ENCODE results near the gene UBXN6.

The UBXN6 gene, protein sequence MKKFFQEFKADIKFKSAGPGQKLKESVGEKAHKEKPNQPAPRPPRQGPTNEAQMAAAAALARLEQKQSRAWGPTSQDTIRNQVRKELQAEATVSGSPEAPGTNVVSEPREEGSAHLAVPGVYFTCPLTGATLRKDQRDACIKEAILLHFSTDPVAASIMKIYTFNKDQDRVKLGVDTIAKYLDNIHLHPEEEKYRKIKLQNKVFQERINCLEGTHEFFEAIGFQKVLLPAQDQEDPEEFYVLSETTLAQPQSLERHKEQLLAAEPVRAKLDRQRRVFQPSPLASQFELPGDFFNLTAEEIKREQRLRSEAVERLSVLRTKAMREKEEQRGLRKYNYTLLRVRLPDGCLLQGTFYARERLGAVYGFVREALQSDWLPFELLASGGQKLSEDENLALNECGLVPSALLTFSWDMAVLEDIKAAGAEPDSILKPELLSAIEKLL

DNA sequence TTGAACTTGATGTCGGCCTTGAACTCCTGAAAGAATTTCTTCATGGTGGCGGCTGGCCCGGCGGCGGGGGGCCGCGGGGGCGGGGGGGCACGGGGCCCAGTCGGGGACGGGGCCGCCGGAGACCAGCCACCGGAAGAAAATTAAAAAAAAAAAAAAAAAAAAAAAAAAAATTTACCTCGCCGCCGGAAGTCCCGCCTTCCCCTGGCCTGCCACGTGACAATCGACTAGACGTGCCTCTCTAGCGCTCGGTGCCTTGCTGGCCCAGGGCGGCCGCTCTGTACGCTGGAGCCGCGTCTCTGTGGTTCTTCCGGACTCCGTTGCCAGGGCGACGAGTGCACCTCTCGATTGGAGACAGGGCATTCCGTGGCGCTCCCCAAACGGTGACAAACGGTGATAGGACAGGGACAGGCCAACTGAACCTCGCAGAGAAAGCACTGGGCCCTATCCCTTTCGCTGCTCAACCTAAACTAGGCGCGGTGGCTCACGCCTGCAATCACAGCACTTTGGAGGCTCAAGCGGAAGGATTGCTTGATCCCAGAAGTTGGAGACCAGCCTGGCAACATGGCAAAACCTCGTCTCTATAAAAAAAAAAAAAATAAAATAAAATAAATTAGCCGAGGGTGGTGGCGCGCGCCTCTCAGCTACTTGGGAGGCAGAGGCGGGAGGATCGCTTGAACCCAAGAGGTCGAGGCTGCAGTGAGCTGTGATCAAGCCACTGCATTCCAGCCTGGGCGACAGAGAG, at the start of gene UBXN6:
Gene UBXN6 (minus strand): TSS at position 141 of the 742 bp plus-strand sequence. CDS start 97 bp downstream, at position 44.
- peak; percentile 99 for DNase-seq

DNA sequence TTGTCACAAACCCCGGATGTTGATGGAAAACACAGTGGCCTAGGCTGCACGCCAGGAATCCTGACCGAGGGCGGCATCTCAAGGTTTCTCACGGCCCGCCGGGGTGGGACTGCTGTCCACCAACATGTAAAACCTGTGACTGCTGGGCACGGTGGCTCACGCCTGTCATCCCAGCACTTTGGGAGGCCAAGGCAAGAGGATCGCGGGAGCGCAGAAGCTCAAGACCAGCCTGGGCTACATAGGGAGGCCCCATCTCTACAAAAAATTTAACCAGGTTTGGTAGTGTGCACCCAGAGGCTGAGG, 49.5 kb upstream of the UBXN6 start:
- no peak for DNase-seq

DNA sequence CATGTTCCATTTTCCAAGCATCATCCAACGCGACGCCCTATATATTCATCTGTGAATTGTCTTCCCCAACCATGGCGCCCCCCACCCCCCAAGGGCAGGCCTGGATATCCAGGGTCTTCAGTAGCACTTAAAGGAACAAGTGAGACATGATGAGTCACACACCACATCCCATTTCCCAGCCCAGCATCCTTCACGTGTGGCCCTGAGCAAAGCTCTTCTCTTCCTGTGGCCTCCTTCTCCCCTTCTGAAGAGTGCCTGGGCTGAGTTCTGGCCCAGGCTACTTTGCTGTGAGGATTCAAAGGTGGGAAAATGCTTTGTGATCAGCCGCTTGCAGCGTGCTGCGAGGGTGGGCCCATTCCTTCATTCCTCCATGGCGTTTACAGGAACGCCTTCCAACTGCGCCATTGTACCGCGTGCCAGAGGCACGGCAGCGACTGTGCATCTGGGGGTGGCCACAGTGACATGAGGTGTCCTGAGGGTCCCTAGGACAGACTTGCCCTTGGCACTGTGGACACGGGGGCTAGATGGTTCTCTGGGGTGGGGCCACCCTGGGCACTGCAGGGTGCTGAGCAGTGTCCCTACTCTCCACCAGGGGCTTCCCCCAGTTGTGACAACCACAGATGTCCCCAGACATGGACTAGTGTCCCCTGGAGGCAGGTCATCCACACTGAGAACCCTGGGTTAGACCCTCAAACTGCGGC, 49.0 kb upstream of the UBXN6 start:
- DNase-seq = peak; percentile 71

DNA sequence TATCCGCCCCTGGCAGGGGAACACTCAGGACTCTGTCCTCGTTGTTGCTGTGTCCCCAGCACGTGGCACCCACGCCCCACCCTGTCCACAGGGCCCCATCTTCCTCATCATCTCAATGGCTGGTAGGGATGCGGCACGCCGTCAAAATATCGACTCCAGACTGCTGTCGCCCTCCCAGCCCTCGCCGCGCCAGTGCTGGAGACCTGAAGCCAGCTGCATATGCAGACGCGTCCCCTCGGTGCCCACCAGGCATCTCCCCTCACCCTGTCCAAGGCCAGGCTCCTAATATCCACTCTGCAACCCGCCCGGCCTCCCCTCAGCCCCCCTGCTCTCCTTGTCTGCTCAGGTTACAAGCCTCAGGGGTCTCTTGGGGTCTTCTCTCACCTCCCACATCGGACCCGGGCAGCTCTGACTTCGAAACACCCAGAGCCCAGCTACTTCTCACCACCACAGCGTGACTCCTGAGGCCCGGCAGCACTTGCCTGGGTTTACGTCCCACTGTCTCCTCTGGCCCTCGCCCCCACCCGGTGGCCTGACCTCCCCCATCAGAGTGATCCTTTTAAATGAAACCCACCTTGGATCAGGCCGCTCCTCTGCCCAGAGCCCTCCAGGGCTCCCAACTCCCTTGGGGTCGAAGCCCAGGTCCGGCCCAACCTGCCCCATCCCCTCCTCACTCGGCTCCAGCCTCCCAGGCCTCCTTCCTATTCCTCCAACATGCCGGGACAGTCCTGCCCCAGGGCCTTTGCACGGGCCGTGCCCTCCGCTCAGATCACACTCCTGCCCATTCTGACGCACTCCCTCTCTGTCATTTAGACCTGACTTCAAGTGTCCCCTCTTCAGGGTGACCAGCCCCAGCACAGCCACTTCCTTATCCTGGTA, 48.2 kb upstream of the UBXN6 start:
- DNase-seq = no peak

DNA sequence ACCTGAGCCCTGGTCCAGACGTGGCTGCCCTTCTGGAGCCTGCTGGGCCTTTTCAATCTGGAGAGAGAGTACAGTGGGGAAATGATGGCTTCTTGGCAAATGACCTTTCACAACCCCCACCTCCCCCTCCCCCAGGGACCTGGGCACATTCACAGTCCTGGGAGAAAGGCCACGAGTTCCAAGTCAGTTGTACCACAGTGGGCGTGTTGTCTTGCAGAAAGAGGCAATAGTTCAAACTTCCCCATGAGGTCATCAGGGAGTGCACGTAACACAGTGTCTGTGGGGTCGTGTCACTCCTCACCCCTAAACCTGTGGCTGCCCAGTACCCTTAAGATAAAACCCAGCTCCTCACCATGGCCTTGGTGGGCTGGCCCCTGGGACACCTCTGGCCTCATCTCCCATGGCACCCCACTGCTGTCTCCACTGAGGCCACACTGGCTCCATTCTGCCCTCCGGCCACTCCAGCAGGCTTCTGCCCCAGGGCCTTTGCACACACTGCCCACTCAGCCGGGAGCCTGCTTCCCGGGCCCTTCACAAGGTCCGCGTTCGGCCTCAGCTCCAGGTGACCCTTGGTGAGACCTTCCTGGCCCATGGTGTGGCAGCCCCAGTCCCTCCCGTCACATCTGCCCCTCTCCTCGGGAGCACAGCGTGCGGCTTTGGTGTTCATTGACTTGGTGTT, 47.4 kb upstream of the UBXN6 start:
- DNase-seq = no peak

DNA sequence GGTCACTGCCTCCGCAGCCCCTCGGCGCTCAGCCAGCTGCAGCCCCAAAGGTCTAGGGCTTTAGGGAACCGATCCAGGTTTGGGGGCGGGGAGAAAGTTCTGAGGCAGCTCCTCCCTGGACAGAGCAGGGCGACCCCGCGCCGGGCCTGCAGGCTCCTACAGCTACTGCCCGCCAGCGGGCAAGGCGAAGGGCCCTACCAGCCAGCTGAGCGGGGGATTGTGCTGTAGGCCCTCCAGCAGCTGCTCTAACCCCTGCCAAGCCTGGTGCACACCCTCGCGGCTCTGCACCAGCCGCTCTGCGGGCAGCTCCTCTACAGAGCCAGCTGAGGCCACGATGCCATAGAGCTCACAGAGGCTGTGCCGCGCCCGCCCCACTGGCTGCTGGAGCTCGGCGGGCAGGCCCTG, 46.7 kb upstream of the UBXN6 start:
- no peak for DNase-seq

DNA sequence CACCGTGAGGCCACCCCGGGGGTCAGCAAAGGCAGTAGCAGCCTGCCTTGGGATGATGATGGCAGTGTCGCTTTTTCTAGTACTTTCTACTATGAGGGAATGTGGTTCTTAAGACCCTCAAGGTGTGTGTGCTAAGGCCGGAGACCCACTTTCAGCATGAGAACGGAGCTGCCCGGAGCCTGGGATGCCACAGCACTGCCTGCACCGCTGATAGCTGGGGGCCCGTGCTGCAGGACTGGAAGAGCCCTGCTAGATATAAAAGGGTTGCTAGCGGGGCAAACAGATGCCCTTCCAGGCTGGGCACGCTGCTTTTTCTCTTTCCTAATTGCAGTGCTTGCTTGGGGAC, 46.2 kb upstream of the UBXN6 start:
- no peak for DNase-seq

DNA sequence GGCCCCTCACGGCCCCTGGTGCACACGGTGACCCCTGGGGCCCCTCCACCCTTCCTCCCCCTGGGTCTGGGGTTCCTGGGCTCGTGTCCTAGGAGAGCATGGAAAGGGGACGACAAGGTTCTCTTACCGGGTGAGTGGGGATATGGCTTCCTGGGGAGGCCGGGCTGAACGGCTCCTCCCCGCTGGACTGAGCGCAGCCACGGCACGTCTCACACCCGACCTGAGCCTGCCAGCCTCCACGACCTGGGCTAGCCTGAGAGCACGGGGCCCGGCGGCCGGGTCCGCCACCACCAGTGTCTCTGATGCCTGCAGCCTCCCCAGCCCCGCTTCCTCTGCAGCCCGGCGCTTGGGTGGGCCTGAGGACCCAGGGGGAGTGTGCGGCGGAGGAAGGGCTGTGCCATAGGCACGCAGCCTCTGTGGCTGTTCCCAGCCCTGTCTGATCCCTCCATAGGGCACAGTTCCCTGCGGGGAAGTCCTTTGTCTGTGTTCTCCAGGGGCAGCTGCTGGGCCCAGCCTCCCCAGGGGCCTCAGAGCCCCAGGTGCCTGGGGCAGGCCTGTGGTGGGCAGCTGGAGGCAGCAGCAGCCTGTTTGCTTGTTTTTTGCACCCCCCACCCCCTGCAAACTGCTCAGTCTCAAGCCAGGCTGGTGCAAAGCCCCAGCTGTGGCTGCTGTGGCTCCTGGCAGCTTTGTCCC, 45.7 kb upstream of the UBXN6 start:
- no peak for DNase-seq

DNA sequence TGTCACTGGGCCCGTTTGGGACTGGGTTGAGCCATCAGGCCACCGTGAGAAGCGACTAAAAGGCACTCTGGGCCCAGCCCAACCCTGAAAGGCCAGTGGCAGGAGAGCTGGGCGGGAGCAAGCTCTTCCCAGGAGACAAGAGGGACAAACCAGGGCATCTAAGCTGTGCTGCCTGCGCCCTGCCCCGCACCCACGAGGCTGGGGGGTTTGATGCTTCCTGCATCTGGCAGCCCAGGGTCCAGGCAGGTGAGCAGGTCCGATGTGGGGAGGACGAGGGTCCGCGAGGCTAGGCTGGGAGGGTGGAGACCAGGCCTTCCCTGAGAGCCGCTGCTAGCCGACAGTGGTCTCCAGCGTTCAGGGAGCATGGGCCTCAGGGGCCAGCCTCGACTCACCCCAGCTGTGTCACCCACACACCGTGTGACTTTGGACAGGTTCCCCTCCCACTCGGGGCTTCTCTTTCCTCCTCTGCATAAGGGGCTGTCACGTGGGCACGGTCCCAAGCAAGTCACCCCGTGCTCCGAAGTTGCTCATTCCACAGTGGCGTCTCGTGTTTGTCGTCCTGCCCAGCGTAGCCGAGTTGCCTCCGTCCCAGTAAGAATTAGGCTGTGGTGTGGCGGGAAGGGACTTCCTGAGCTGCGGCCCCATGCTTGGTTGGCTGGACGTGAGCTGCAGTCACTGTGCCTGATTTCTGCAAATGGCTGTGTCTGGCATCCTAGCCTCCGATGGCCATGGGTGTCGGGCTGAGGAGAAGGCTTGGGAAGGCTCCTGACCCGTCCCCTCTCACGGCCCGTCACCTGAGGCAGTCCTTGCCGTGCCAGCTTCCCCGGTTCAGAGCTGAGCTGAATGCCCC, 44.9 kb upstream of the UBXN6 start:
- no peak for DNase-seq

DNA sequence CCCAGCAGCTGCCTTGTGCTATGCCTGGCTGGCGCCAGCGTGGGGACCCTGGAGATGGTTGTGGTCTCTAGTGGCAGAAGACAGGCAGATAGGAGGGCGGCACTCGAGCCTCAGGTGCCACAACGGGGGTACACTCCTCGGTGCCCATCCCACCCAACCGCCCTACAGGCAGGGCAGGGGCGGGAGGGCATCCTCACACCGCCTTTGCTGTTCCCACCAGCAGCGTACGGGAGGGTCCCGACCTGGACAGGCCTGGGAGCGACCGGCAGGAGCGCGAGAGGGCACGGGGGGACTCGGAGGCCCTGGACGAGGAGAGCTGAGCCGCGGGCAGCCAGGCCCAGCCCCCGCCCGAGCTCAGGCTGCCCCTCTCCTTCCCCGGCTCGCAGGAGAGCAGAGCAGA, 44.1 kb upstream of the UBXN6 start:
- DNase-seq = no peak

DNA sequence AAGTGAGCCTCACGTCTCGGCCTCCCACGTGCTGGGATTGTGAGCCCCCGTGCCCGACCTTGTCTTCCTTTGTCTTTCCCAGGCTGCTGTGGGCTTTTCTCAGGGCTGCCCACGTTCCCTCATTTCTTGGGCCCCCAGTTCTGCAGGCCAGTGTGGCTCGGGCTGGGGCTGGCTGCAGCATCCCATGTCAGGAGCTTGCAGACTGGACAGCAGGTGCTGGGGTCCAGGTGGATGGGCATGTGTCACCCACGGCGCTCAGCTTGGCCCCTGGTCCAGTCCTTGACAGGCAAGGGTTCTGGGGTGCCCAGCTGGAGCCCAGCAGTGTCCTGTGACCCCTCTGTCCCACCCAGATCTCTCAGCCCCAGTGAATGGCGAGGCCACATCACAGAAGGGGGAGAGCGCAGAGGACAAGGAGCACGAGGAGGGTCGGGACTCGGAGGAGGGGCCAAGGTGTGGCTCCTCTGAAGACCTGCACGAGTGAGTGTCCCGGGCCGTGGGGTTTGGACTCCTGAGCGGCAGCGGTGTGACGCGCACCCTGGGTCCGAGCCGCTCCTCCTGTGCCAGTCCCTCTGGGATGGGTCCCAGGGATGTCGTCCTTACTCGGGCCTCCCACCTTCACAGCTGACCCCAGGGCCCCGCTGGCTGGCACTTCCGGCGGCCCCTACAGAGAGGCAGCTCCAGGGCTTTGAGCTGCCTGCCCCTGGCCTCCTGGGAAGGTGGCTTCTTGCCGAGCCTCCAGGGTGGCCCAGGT, 43.4 kb upstream of the UBXN6 start:
- no peak for DNase-seq

DNA sequence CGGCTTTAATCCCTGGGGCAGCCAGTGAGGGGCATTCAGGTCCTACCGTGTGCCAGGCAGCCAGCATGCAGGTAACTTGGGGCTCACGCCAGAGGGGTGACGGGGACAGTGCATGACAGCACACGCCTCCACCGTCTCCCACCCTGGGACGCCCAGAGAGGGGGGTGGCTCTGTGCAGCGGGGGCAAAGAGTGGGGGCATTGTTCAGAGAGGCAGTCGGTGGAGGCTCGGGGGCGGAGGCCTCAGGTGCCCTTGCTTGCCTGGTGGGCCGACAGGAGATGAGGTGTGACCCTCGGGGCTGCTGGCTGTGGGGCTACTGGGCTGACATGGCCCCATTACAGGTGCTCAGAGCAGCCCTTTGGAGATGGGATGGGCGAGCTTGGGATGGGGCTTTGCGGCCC, 42.3 kb upstream of the UBXN6 start:
- DNase-seq = no peak

DNA sequence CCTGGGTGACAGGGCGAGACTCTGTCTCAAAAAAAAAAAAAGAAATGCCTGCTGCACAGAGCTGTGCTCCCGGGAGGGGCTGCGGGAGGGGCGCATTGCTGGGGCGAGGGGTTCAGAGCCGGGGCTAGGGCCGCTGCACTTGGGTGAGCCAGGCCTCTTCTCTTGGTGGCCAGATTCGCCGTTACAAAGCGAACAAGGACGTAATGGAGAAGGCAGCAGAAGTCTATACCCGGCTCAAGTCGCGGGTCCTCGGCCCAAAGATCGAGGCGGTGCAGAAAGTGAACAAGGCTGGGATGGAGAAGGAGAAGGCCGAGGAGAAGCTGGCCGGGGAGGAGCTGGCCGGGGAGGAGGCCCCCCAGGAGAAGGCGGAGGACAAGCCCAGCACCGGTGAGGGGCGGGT, 41.7 kb upstream of the UBXN6 start:
- DNase-seq = no peak

DNA sequence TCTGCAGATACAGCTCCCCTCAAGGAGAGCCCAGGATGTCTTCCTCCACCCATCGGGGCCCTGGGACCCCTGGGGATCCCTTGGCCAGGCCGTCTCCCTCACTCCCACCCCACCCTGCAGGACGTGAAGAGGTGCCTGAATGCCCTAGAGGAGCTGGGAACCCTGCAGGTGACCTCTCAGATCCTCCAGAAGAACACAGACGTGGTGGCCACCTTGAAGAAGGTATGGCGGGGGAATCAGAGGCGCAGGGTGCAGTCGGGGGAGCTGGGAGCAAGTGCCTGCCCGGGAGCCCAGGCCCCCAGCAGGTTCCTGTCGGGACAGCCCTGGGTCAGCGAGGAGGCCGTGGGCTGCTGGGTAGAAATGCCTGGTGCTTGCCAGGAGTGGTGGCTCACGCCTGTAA, 41.1 kb upstream of the UBXN6 start:
- DNase-seq = no peak

DNA sequence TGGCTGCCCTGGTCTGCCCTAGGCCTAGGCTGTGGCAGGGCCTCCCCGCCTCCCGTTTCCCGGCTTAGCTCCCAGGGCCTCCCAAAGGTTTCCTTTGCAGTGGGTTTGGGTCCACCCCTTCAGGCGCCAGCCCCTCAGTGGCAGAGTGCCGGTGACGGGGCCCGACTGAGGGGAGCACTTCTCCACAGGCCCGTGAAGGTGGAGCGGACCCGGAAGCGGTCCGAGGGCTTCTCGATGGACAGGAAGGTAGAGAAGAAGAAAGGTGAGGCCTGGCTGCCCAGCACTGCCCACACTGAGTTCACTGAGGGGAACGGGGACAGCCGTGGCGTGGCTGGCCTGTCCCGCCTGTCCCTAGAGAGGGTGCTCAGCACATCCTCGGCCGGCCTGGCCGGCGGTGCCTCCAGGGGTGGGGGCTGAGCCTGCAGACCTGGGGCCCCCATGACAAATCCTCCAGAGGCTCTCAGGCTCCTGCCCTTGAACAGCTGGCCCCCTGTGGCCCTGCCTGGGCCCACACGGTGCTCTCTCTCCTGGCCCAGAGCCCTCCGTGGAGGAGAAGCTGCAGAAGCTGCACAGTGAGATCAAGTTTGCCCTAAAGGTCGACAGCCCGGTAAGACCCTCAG, 40.3 kb upstream of the UBXN6 start:
- DNase-seq = no peak

DNA sequence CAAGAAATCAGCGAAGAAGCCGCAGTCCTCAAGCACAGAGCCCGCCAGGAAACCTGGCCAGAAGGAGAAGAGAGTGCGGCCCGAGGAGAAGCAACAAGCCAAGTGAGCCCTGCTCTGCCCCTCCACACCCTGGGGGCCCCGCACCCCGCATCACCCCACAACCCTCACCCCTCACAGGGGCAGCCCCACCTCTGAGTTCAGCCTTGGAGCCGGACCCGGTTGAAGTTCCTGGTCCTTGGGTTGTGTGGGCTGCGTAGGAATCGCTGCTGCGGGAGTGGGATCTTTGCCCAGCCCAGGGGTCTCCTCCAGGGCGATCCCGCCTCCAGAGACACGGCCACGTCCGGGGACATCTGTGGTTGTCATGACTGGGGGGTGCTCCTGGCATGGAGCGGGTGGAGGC, 38.7 kb upstream of the UBXN6 start:
- no peak for DNase-seq

DNA sequence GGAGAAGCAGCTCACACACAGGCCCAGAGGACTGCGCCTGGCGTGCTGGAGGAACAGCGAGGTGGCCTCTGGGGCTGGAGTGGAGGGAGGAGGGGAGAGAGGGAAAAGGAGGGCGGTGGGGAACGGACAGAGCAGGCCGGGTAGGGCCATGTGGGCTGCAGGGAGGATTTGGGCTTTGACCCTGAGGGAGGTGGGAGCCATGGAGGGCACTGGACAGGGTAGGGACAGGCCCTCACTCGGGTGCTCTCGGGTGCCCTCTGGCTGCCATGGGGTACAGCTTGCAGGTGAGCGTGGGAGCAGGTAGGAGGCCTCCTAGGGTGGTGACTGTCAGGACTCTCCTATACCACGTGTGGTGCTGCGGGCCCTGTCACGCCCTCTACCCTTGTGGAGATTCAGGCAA, 37.9 kb upstream of the UBXN6 start:
- no peak for DNase-seq

DNA sequence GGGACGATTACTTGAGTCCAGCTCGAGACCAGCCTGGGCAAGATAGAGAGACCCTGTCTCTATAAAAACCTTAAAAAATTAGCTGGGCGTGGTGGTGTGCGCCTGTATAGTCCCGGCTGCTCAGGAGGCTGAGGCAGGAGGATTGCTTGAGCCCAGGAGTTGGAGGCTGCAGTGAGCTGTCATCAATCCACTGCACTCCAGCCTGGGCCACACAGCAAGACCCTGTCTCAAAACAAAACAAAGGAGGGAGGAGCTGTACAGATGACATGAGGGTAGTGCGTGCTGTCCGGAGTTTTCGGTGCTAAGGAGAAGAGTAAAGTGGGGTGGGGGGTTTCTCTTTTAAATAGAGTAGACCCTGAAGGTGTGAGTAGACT, 37.1 kb upstream of the UBXN6 start:
- no peak for DNase-seq

DNA sequence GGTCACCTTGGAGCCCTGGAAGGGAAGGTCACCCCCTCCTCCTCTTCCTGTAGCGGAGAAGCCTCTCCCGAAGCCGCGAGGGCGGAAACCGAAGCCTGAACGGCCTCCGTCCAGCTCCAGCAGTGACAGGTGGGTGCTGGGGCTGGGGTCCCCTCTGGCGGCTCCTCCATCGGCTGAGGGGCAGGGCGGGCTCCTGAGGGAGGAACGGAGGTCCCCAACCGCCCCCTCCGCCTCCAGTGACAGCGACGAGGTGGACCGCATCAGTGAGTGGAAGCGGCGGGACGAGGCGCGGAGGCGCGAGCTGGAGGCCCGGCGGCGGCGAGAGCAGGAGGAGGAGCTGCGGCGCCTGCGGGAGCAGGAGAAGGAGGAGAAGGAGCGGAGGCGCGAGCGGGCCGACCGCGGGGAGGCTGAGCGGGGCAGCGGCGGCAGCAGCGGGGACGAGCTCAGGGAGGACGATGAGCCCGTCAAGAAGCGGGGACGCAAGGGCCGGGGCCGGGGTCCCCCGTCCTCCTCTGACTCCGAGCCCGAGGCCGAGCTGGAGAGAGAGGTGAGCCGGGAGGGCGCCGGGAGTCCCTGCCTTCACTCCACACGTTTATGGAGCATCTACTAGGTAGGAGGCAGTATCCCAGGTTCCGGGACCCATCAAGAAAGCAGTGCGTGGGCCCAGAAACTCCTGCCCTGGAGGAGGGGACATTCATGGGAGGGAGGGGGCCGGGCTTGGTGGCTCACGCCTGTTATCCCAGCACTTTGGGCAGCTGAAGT, 36.5 kb upstream of the UBXN6 start:
- no peak for DNase-seq

Data from fibroblast of skin of right quadriceps (primary cell).